NCI-H526 (cell line): ENCODE measurements around the gene CEACAM18.
"Not testable (repeated sequence)": the region's sequence is repeated elsewhere in the genome, so short reads cannot be mapped to it uniquely, and the experiment has no call there.

Source experiments
- DNase-seq, 2 experiments: peaks; one replicate each; lab custom pipeline; 2025; lab: John Stamatoyannopoulos, UW

The CEACAM18 gene

GRCh38 chr19:51461723-51462161, 16.6 kb upstream of the CEACAM18 start:
- DNase-seq = no peak

- no peak for DNase-seq
Observed at GRCh38 chr19:51462276-51462675, 16.1 kb upstream of the CEACAM18 start.

DNA sequence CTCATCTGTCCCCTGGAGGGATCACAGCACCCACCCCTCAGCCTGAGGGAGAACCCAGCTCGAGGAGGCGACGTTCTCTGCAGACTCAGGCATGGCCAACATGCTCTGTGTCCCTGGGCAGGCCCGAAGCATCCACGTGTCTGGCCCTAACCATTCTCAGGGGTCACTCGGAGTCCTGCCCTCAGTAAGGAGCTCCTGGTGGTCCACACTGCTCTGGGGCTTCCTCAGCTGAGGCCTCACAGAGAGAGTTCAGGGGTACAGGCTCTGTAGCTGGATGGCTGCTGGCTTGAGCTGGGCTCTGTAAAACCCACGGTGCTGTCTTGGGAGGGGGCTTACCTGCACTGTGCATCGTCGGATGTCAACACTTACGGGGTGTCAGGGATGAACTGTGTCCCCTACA, 15.7 kb upstream of the CEACAM18 start:
- no peak for DNase-seq

- DNase-seq = not testable (repeated sequence)
Observed at GRCh38 chr19:51463976-51464581, 14.3 kb upstream of the CEACAM18 start.

DNA sequence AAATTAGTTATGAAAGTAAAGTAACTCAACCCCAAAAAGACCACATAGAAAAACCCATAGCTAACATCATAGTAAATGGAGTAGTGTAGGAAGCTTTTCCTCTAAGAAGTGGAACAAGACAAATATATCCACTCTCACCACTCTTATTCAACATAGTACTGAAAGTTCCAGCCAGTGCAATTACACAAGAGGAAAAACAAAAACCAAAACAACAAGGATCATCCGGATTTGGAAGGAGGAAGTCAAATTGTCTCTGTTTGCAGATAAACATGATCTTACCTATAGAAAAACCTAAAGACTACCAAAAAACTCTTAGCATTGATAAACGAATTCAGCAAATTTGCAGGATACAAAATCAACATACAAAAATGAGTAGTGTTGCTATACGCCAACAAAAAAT, 11.6 kb upstream of the CEACAM18 start:
- no peak for DNase-seq

DNA sequence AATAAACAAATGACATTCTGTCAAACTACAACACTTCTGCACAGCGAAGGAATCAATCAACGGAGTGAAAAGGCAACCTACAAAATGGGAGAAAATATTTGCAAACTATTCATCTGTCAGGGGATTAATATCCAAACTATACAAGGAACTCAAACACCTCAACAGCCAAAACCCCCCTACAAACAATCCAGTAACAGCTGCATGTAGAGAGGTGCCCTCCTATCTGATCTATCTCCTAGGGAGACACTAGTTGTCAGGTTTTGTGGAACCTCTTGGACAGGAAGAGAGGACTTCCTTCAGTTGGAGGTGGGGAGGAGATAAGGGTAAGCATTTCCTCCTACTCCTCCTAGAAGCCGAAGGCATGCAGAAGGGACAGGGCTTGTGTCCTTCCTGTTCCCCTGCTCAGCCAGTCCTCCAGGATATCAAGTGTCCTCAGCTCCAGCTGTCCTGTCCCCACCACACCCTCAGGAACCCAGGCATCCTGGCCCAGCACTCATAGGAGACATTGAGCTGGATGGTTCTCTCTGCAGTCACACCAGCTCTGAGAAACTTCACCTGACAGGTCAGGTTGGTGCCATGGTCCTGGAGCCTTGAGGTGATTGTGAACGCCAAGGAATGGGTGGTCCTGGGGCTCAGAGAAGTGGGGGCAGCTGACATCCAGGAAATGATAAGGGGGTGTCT, 10.3 kb upstream of the CEACAM18 start:
- no peak for DNase-seq

- no peak for DNase-seq
Observed at GRCh38 chr19:51468545-51468920, 9.8 kb upstream of the CEACAM18 start.

GRCh38 chr19:51469162-51469561, 9.2 kb upstream of the CEACAM18 start:
- DNase-seq = no peak

DNA sequence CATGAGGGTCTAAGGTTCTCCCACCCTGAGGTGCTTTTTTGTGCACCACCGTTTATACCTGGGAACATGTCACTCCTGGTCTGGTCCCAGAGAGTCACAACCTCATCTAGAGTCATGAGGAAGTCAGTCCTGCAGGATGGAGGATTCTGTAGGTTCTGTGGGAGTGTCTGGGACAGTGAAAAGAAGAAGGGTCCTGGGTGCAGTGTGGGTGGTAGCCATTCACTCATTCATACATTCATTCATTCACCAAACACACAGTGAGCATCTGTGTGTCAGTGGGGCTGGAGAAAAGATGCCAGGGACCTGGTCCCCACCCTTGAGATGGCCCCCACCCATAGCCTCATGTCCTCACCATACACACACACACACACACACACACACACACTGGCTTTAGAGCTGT, 8.7 kb upstream of the CEACAM18 start:
- DNase-seq = no peak

- no peak for DNase-seq
Observed at GRCh38 chr19:51470966-51471365, 7.4 kb upstream of the CEACAM18 start.

GRCh38 chr19:51471527-51471926, 6.8 kb upstream of the CEACAM18 start:
- no peak for DNase-seq

DNA sequence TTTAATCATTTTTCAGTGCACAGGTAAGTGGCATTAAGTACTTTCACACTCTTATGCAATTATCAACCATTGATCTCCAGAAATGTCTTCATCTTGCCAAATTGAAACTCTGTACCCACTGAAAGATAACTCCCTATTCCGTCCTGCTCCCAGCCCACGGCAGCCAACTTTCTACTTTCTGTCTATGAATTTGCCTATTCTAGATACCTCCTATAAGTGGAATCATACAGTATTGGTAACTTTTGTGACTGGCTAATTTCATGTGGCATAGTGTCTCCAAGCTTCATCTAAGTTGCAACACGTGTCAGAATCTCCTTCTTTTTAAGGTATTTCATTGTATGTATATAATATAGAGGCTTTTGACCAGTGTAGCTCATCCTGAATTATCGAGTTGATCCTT, 5.7 kb upstream of the CEACAM18 start:
- no peak for DNase-seq

DNA sequence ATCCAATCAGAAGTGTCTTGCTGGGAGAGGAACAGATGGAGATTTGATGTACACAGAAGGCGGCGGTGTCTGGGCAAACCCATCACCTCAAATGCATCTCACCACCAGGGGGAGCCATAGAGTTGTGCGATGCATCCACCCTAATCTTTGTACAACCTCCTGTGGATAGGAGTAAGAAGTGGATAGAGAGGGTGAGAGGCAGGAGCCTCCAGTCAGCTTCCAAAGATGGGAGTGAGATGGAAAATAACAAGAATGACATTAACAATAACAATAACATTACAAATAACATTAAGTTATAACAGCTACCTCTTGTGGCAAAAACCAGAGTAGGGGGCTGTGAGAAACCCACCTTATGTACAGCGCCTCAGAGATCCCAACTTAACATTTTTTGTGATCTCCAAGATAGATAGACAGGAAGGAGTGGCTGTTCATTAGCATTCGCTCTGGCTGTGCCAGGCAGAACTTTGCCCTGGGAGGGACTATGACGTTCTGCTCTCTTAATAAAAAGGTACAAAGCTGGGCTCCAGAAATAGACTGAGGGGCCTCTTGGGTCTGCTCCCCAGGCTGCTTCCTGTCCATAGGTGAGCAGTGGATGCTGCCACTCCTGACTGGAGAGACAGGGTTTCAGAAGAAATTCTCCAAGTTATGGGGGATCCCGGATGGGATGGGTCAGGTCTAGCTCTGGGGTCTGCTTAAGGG, 5.2 kb upstream of the CEACAM18 start:
- peak; percentile 43 to 90 for DNase-seq

GRCh38 chr19:51476164-51476563, 2.2 kb upstream of the CEACAM18 start:
- DNase-seq = no peak

- no peak for DNase-seq
Observed at GRCh38 chr19:51477344-51477743, 995 bp upstream of the CEACAM18 start.

GRCh38 chr19:51479531-51480331, 1.4 kb downstream of the CEACAM18 start:
- no peak for DNase-seq

- no peak for DNase-seq
Observed at GRCh38 chr19:51480590-51480989, 2.3 kb downstream of the CEACAM18 start.

DNA sequence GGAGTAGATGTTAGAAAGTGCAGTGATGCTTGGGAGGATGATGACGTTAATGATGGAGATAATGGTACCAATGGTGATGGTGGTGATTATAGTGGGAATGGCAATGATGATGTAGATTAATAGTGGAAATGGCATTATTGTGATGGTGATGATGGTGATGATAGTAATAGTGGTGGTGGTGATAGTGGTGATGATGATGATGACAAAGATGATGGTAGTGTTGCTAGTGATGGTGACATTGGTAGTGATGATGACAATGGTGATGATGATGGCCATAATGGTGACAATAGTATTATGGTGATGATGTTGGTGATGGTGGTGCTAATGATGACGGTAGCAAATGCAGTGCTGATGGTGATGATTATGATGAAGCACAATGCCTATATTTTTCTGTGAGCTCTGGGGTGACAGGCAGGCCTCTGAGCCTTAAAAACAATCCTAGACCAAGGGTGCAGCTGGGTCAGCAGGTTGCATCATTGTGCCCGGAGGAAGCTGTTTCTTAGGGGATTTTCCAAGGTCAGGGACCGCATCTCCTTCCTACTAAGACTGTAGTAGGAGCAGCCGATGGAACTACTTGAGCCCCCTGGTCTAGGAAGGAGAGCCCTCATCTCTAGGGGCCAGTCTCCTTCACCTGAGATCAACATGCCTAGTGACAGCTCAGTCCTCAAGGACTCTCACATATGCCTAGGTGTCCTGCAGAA, 7.8 kb downstream of the CEACAM18 start:
- DNase-seq = no peak

DNA sequence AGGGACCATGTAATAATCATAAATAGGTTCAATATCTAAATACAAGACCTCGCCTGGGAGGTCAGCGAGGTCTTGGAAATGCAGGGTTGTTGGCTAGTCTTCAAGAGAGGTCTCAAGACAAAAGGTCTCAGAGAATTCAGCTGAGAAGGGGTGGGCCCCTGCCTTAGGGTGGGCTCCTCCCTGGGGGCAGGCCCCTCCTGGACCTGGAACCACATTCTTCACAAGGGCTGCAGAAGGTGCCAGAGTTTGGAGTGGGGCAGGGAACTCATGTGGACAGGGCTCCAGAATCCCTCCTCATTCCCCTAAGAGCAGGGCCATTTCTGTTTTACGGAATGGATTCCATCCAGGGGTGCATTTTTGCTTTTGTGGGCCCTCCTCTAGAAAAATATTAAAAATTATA, 10.2 kb downstream of the CEACAM18 start:
- DNase-seq = no peak

DNA sequence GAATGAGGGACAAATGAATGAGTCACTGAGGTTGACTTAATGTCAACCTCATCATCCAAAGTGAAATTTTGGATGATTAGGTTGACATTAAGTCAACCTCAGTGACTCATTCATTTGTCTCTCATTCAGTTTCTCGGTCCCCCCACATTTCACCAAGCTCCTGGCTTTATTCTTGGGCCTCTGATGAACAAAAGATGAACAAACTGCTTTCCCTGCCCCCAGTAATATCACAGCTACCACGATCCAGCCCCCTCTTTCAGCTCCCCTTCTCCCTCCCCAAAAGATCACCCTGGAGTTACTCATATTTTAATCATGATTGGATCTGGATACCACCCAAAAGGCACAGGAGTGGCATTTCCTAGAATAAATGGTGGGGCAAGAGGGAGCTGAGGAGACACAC, 10.8 kb downstream of the CEACAM18 start:
- DNase-seq = no peak

- no peak for DNase-seq
Observed at GRCh38 chr19:51490676-51491075, 12.3 kb downstream of the CEACAM18 start.

- no peak for DNase-seq
Observed at GRCh38 chr19:51491586-51491985, 13.2 kb downstream of the CEACAM18 start.
